ENCODE measurements around the gene TSPAN9. TPM values are rescaled to one million over a fixed set of nuclear protein-coding genes. Genes with fewer than 3 reads are reported as not detected.

Gene TSPAN9
- total and polyA plus RNA-seq, 4 experiments from 2014 or later: 0.67 to 0.84 TPM; not detected in 2

- CTCF ChIA-PET (ENCODE audit: partially characterized antibody): no interaction called here
- no peak overlapping the region for H3K27ac ChIP-seq (ENCODE audit: low read depth, low read length)
- no peak for DNase-seq
- Mint-ChIP-seq H3K27me3 (peaks cover 36 to 43% of the 10 kb centered on the region in 2 donors), H3K9me3 (no peaks in the 10 kb centered on the region), H3K4me3 (peak overlapping the region in 2 of 8 donors; percentile 54 to 68), H3K27ac (no peak overlapping the region), H3K36me3 (no peaks in the 10 kb centered on the region), H3K4me1 (peaks cover 4 to 19% (median 5%) of the 10 kb centered on the region in 4 donors)
- POLR2A ChIA-PET (ENCODE audit: partially characterized antibody): no interaction called here
- no peaks in the 10 kb centered on the region for H3K9me3 ChIP-seq (ENCODE audit: control insufficient read depth in 1 of 2, low read length in 2 of 2)
- H3K27me3 ChIP-seq (ENCODE audit: insufficient read depth, low read length): peaks cover 8% of the 10 kb centered on the region
- no peaks in the 10 kb centered on the region for H3K36me3 ChIP-seq (ENCODE audit: insufficient read depth, low read length)
- H3K4me1 ChIP-seq (ENCODE audit: insufficient read depth, low read length): no peaks in the 10 kb centered on the region
- no peak overlapping the region for H3K4me3 ChIP-seq (ENCODE audit: low read length in 2 of 2)
- intact Hi-C loops (cut with micrococcal nuclease): no loop called here
Measured at GRCh38 chr12:3200032-3200617, 122.9 kb downstream of the TSPAN9 start.

DNA sequence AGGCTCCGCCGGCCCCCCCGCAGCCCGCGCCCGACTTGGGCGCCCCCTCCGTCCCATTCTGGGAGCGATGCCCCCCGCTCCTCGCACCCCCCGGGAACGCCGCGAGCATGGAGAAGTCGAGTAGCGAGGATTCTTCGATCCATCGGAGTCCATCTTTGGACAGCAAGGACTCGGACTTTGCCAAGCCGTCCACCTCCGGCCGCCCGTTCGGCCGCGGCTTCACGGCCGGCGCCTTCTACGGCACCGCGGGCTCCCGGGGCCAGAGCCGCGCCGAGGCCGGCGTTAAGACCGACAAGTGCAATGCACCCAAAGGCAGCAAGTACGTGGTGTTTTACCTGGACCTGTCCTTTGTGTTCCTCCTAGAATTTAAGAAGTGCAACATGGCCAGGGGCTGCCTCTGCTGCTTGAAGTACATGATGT lies 123.6 kb downstream of the TSPAN9 start:
- no peak overlapping the region for H3K27ac ChIP-seq (ENCODE audit: low read depth, low read length)
- intact Hi-C loops (cut with micrococcal nuclease): no loop called here
- ChIA-PET CTCF (ENCODE audit: partially characterized antibody) (no interaction called here), POLR2A (ENCODE audit: partially characterized antibody) (no interaction called here)
- H3K4me1 Mint-ChIP-seq: peaks cover 4 to 19% (median 5%) of the 10 kb centered on the region in 4 donors
- no peak for DNase-seq
- H3K36me3 ChIP-seq (ENCODE audit: insufficient read depth, low read length): no peaks in the 10 kb centered on the region
- peaks cover 38 to 44% of the 10 kb centered on the region in 2 donors for H3K27me3 Mint-ChIP-seq
- peak overlapping the region in 2 of 8 donors; percentile 11 to 61 for H3K4me3 Mint-ChIP-seq
- H3K27ac Mint-ChIP-seq: no peak overlapping the region
- no peaks in the 10 kb centered on the region for H3K36me3 Mint-ChIP-seq
- no peaks in the 10 kb centered on the region for H3K9me3 Mint-ChIP-seq
- H3K9me3 ChIP-seq (ENCODE audit: control insufficient read depth in 1 of 2, low read length in 2 of 2): no peaks in the 10 kb centered on the region
- no peak overlapping the region for H3K4me3 ChIP-seq (ENCODE audit: low read length in 2 of 2)
- no peaks in the 10 kb centered on the region for H3K4me1 ChIP-seq (ENCODE audit: insufficient read depth, low read length)
- H3K27me3 ChIP-seq (ENCODE audit: insufficient read depth, low read length): peaks cover 8% of the 10 kb centered on the region

- no peak for DNase-seq
- H3K36me3 ChIP-seq (ENCODE audit: insufficient read depth, low read length): no peaks in the 10 kb centered on the region
- no peak overlapping the region for H3K27ac ChIP-seq (ENCODE audit: low read depth, low read length)
- H3K4me1 ChIP-seq (ENCODE audit: insufficient read depth, low read length): no peaks in the 10 kb centered on the region
- POLR2A ChIA-PET (ENCODE audit: partially characterized antibody): no interaction called here
- Mint-ChIP-seq H3K4me3 (peak overlapping the region in 3 of 8 donors; percentile 11 to 61 (median 61)), H3K27me3 (peaks cover 35 to 38% of the 10 kb centered on the region in 2 donors), H3K36me3 (no peaks in the 10 kb centered on the region), H3K27ac (no peak overlapping the region), H3K4me1 (peaks cover 4 to 19% (median 5%) of the 10 kb centered on the region in 4 donors), H3K9me3 (no peaks in the 10 kb centered on the region)
- peaks cover 8% of the 10 kb centered on the region for H3K27me3 ChIP-seq (ENCODE audit: insufficient read depth, low read length)
- H3K9me3 ChIP-seq (ENCODE audit: control insufficient read depth in 1 of 2, low read length in 2 of 2): no peaks in the 10 kb centered on the region
- no peak overlapping the region for H3K4me3 ChIP-seq (ENCODE audit: low read length in 2 of 2)
- CTCF ChIA-PET (ENCODE audit: partially characterized antibody): interaction anchor here (1.2 to 2.4 kb wide), 3 partner anchors 68 to 128 kb away, joined by 3 to 12 read pairs (median 5); no protein-coding TSS in a partner anchor
- intact Hi-C loops (cut with micrococcal nuclease): loop anchor here (2.0 kb wide), 1 partner anchor 67 kb away; no protein-coding TSS in a partner anchor
Measured at GRCh38 chr12:3201339-3202051, 124.3 kb downstream of the TSPAN9 start.

DNA sequence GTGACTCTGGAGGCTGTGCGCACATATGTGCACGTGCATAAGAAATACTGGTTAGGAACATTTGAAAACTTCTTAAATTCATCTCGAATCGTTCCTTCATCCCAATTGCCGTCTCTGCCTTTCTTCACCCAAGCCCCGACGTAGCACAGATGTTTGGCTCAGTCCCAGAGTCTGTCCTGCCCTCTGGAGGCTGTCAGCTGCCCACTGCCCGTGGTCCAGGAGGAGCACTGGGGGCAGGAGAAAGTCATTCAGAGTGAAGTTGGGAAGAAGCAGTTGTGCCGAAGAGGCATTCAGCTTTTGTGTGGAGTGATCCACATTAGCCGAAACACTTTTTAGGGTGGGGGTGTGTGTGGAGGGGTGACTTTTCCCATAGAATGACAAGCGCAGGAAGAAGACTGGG lies 124.9 kb downstream of the TSPAN9 start:
- Histone ChIP-seq H3K4me1 (ENCODE audit: insufficient read depth, low read length) (no peaks in the 10 kb centered on the region), H3K4me3 (ENCODE audit: low read length in 2 of 2) (no peak overlapping the region), H3K36me3 (ENCODE audit: insufficient read depth, low read length) (no peaks in the 10 kb centered on the region), H3K27ac (ENCODE audit: low read depth, low read length) (no peak overlapping the region), H3K9me3 (ENCODE audit: control insufficient read depth in 1 of 2, low read length in 2 of 2) (no peaks in the 10 kb centered on the region), H3K27me3 (ENCODE audit: insufficient read depth, low read length) (peaks cover 8% of the 10 kb centered on the region)
- CTCF ChIA-PET (ENCODE audit: partially characterized antibody): interaction anchor here (1.0 to 2.4 kb wide), 4 partner anchors 66 to 129 kb away, joined by 3 to 12 read pairs (median 4); no protein-coding TSS in a partner anchor
- intact Hi-C loops (cut with micrococcal nuclease): loop anchor here (2.0 kb wide), 1 partner anchor 67 kb away; no protein-coding TSS in a partner anchor
- Mint-ChIP-seq H3K4me3 (no peak overlapping the region), H3K36me3 (no peaks in the 10 kb centered on the region), H3K4me1 (peaks cover 4 to 19% (median 5%) of the 10 kb centered on the region in 4 donors), H3K27ac (no peak overlapping the region), H3K27me3 (peaks cover 32 to 33% of the 10 kb centered on the region in 2 donors), H3K9me3 (no peaks in the 10 kb centered on the region)
- DNase-seq: no peak
- POLR2A ChIA-PET (ENCODE audit: partially characterized antibody): no interaction called here

- H3K4me1 Mint-ChIP-seq: peaks cover 4 to 19% (median 5%) of the 10 kb centered on the region in 4 donors
- Histone ChIP-seq H3K27me3 (ENCODE audit: insufficient read depth, low read length) (peaks cover 8% of the 10 kb centered on the region), H3K4me3 (ENCODE audit: low read length in 2 of 2) (no peak overlapping the region), H3K4me1 (ENCODE audit: insufficient read depth, low read length) (no peaks in the 10 kb centered on the region), H3K27ac (ENCODE audit: low read depth, low read length) (no peak overlapping the region), H3K9me3 (ENCODE audit: control insufficient read depth in 1 of 2, low read length in 2 of 2) (no peaks in the 10 kb centered on the region), H3K36me3 (ENCODE audit: insufficient read depth, low read length) (no peaks in the 10 kb centered on the region)
- H3K27me3 Mint-ChIP-seq: peaks cover 29 to 30% of the 10 kb centered on the region in 2 donors
- peak in 4 of 5 donors; percentile 11 to 29 (median 18) for DNase-seq
- H3K9me3 Mint-ChIP-seq: no peaks in the 10 kb centered on the region
- ChIA-PET POLR2A (ENCODE audit: partially characterized antibody) (no interaction called here), CTCF (ENCODE audit: partially characterized antibody) (interaction anchor here (0.9 to 2.4 kb wide), 7 partner anchors 11 to 132 kb away, joined by 3 to 12 read pairs (median 3); no protein-coding TSS in a partner anchor)
- H3K27ac Mint-ChIP-seq: peak overlapping the region in 1 of 7 donors; percentile 21
- peak overlapping the region in 1 of 8 donors; percentile 61 for H3K4me3 Mint-ChIP-seq
- no peaks in the 10 kb centered on the region for H3K36me3 Mint-ChIP-seq
- intact Hi-C loops (cut with micrococcal nuclease): loop anchor here (1.0 to 2.0 kb wide), 2 partner anchors 68 to 130 kb away; no protein-coding TSS in a partner anchor
Measured at GRCh38 chr12:3202734-3203446, 125.7 kb downstream of the TSPAN9 start.

GRCh38 chr12:3203713-3204112 lies 126.5 kb downstream of the TSPAN9 start:
- H3K9me3 ChIP-seq (ENCODE audit: control insufficient read depth in 1 of 2, low read length in 2 of 2): no peaks in the 10 kb centered on the region
- no peak overlapping the region for H3K27ac Mint-ChIP-seq
- no peaks in the 10 kb centered on the region for H3K36me3 Mint-ChIP-seq
- H3K27me3 ChIP-seq (ENCODE audit: insufficient read depth, low read length): peaks cover 8% of the 10 kb centered on the region
- no peak overlapping the region for H3K27ac ChIP-seq (ENCODE audit: low read depth, low read length)
- H3K4me3 Mint-ChIP-seq: no peak overlapping the region
- no peak overlapping the region for H3K4me3 ChIP-seq (ENCODE audit: low read length in 2 of 2)
- peaks cover 29 to 30% of the 10 kb centered on the region in 2 donors for H3K27me3 Mint-ChIP-seq
- POLR2A ChIA-PET (ENCODE audit: partially characterized antibody): no interaction called here
- intact Hi-C loops (cut with micrococcal nuclease): loop anchor here (1.0 to 2.0 kb wide), 2 partner anchors 69 to 130 kb away; no protein-coding TSS in a partner anchor
- DNase-seq: no peak
- H3K36me3 ChIP-seq (ENCODE audit: insufficient read depth, low read length): no peaks in the 10 kb centered on the region
- H3K4me1 Mint-ChIP-seq: peaks cover 4 to 19% (median 5%) of the 10 kb centered on the region in 4 donors
- CTCF ChIA-PET (ENCODE audit: partially characterized antibody): interaction anchor here (0.9 to 2.4 kb wide), 5 partner anchors 10 to 133 kb away, joined by 3 to 12 read pairs (median 3); no protein-coding TSS in a partner anchor
- no peaks in the 10 kb centered on the region for H3K9me3 Mint-ChIP-seq
- no peaks in the 10 kb centered on the region for H3K4me1 ChIP-seq (ENCODE audit: insufficient read depth, low read length)

DNA sequence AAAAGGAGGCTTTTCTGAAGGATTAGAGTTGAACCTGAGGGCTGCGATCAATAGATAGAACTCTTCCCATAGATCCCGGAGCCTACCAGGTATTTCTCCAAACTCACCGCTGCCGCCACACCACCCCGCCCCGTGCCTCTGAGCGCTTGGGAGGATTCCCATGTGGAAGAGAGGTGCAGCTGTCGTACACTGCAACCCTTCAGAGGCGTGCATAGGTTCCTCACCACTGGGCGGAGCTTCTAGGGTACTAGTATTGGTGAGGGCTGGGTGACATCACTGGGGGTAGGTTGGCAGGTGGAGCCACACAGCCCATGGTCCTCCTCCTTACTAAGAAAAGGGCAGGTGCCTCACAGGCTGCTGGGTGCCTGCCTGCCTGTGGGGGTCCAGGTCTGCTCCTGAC lies 127.0 kb downstream of the TSPAN9 start:
- Mint-ChIP-seq H3K9me3 (no peaks in the 10 kb centered on the region), H3K27ac (no peak overlapping the region), H3K27me3 (peaks cover 25 to 27% of the 10 kb centered on the region in 2 donors), H3K36me3 (no peaks in the 10 kb centered on the region), H3K4me3 (no peak overlapping the region), H3K4me1 (peaks cover 4 to 16% (median 5%) of the 10 kb centered on the region in 4 donors)
- ChIA-PET POLR2A (ENCODE audit: partially characterized antibody) (no interaction called here), CTCF (ENCODE audit: partially characterized antibody) (no interaction called here)
- intact Hi-C loops (cut with micrococcal nuclease): no loop called here
- Histone ChIP-seq H3K27ac (ENCODE audit: low read depth, low read length) (no peak overlapping the region), H3K4me1 (ENCODE audit: insufficient read depth, low read length) (no peaks in the 10 kb centered on the region), H3K36me3 (ENCODE audit: insufficient read depth, low read length) (no peaks in the 10 kb centered on the region), H3K4me3 (ENCODE audit: low read length in 2 of 2) (no peak overlapping the region), H3K9me3 (ENCODE audit: control insufficient read depth in 1 of 2, low read length in 2 of 2) (no peaks in the 10 kb centered on the region), H3K27me3 (ENCODE audit: insufficient read depth, low read length) (peaks cover 8% of the 10 kb centered on the region)
- DNase-seq: no peak
